H1 (cell line): ENCODE data around the gene PIK3C2G. TPM values are rescaled to one million over a fixed set of nuclear protein-coding genes. Genes with fewer than 3 reads are reported as not detected.

Experiments
- CTCF ChIA-PET: fragments of 300-600 bp; sonication (Branson Sonifier 250); formaldehyde crosslinking; loops from one replicate; lab custom pipeline; 2021; ENCODE audit not compliant: partially characterized antibody; lab: Charles Lee
- POLR2A ChIA-PET: fragments of 300-600 bp; sonication (Branson Sonifier 250); formaldehyde crosslinking; loops from one replicate; lab custom pipeline; 2021; ENCODE audit warnings: inconsistent platforms; ENCODE audit not compliant: partially characterized antibody; lab: Charles Lee
- DNase-seq, 2 experiments: peaks; one replicate each; pipeline versions ENCODE4 v3.0.0 to v3.0.0-alpha.2; 2010 to 2022; ENCODE audit warnings: low spot score in 2 of 2, low read depth in 1 of 2, mixed read lengths in 1 of 2
- FAIRE-seq: peaks from 2 replicates; lab custom pipeline; 2011; peaks lifted over from hg19 to GRCh38; lab: Jason Lieb, UNC
- H2AFZ ChIP-seq: 2 replicates; pipeline ENCODE4 v1.8.1; 2012; ENCODE audit warnings: low read length, inconsistent platforms
- H2AK5ac ChIP-seq: 2 replicates; pipeline ENCODE4 v1.6.1; 2013; ENCODE audit warnings: low read depth, low read length
- H2BK120ac ChIP-seq: replicated peaks from 2 replicates; pipeline ENCODE3; 2013; ENCODE audit warnings: low read depth, low read length, inconsistent platforms
- H2BK12ac ChIP-seq: 2 replicates; pipeline ENCODE4 v1.6.1; 2013; ENCODE audit warnings: low read depth, low read length
- H2BK15ac ChIP-seq: 2 replicates; pipeline ENCODE4 v1.6.1; 2013; ENCODE audit warnings: low read length
- H2BK20ac ChIP-seq: 2 replicates; pipeline ENCODE4 v1.6.1; 2013; ENCODE audit warnings: low read length
- H2BK5ac ChIP-seq: 2 replicates; pipeline ENCODE4 v1.6.1; 2013; ENCODE audit warnings: low read depth, low read length
- H3K14ac ChIP-seq: 2 replicates; pipeline ENCODE4 v1.6.1; 2013; ENCODE audit warnings: inconsistent platforms; ENCODE audit not compliant: insufficient read length
- H3K18ac ChIP-seq: 2 replicates; pipeline ENCODE4 v1.6.1; 2013; ENCODE audit warnings: low read length; ENCODE audit errors: extremely low read depth
- H3K23ac ChIP-seq: 2 replicates; pipeline ENCODE4 v1.6.1; 2013; ENCODE audit warnings: inconsistent platforms; ENCODE audit not compliant: insufficient read length
- H3K23me2 ChIP-seq: 2 replicates; pipeline ENCODE4 v1.6.1; 2013; ENCODE audit warnings: low read depth, low read length
- H3K27ac ChIP-seq: 2 replicates; pipeline ENCODE4 v1.6.1; 2011; ENCODE audit warnings: low read depth, low read length, inconsistent platforms
- H3K27me3 ChIP-seq, 4 experiments: replicated peaks in 1 of 4; 1 replicate in 1 of 4; 2 replicates in 3 of 4; pipeline versions ENCODE4 v1.6.1 to v1.8.1; 2011 to 2013; ENCODE audit warnings: low read length in 3 of 4, mild to moderate bottlenecking in 3 of 4, inconsistent platforms in 2 of 4, mixed read lengths in 2 of 4, moderate library complexity in 1 of 4; ENCODE audit not compliant: control insufficient read depth in 3 of 4, insufficient read depth in 3 of 4; ENCODE audit errors: extremely low read depth in 1 of 4
- H3K36me3 ChIP-seq, 4 experiments: 2 replicates each; pipeline versions ENCODE4 v1.6.1 to v1.8.1; 2011 to 2013; ENCODE audit warnings: mild to moderate bottlenecking in 4 of 4, low read length in 3 of 4, moderate library complexity in 2 of 4, control low read depth in 1 of 4, inconsistent platforms in 1 of 4; ENCODE audit not compliant: insufficient read depth in 4 of 4, control insufficient read depth in 2 of 4
- H3K4ac ChIP-seq: replicated peaks from 2 replicates; pipeline ENCODE3; 2013; ENCODE audit warnings: low read length, low read depth, mixed read lengths, inconsistent platforms; ENCODE audit not compliant: insufficient read length
- H3K4me1 ChIP-seq, 4 experiments: replicated peaks in 1 of 4; 1 replicate in 1 of 4; 2 replicates in 3 of 4; pipeline versions ENCODE4 v1.6.1 to v1.8.1; 2011 to 2013; ENCODE audit warnings: low read length in 3 of 4, inconsistent platforms in 2 of 4, mixed read lengths in 1 of 4; ENCODE audit not compliant: insufficient read depth in 4 of 4, control insufficient read depth in 3 of 4
- H3K4me2 ChIP-seq, 2 experiments: 2 replicates each; pipeline versions ENCODE4 v1.6.1 to v1.8.1; 2011 to 2013; ENCODE audit warnings: low read depth in 2 of 2, low read length in 2 of 2, control low read depth in 1 of 2, inconsistent platforms in 1 of 2, mild to moderate bottlenecking in 1 of 2; ENCODE audit not compliant: insufficient read depth in 1 of 2
- H3K4me3 ChIP-seq, 4 experiments: fragments of 200-600, 300-600 bp in 1 of 4; sonication (generic), shearing (Covaris generic), sonication (Bioruptor Twin) in 1 of 4; 2 replicates each; pipeline versions ENCODE4 v1.5.1 to v1.8.1; 2011 to 2016; ENCODE audit warnings: low read length in 4 of 4, low read depth in 3 of 4, control low read depth in 2 of 4, inconsistent platforms in 2 of 4, mild to moderate bottlenecking in 2 of 4, mixed read lengths in 1 of 4, moderate library complexity in 1 of 4; ENCODE audit not compliant: insufficient read depth in 2 of 4; ENCODE audit errors: extremely low read depth in 1 of 4
- H3K56ac ChIP-seq: replicated peaks from 2 replicates; pipeline ENCODE3; 2013; ENCODE audit warnings: low read depth, mild to moderate bottlenecking, mixed read lengths, low read length, inconsistent platforms; ENCODE audit not compliant: insufficient read length
- H3K79me1 ChIP-seq: 2 replicates; pipeline ENCODE4 v1.6.1; 2013; ENCODE audit warnings: low read depth, low read length, control low read depth
- H3K79me2 ChIP-seq, 2 experiments: 2 replicates each; pipeline versions ENCODE4 v1.6.1 to v1.8.1; 2012 to 2013; ENCODE audit warnings: low read length in 2 of 2, mild to moderate bottlenecking in 2 of 2, inconsistent platforms in 1 of 2; ENCODE audit not compliant: insufficient read depth in 2 of 2, control insufficient read depth in 1 of 2
- H3K9ac ChIP-seq, 4 experiments: replicated peaks in 1 of 4; 1 replicate in 1 of 4; 2 replicates in 3 of 4; pipeline versions ENCODE4 v1.6.1 to v1.8.1; 2011 to 2013; ENCODE audit warnings: low read depth in 3 of 4, low read length in 3 of 4, control low read depth in 2 of 4, mild to moderate bottlenecking in 2 of 4, moderate library complexity in 2 of 4, inconsistent platforms in 1 of 4; ENCODE audit errors: extremely low read depth in 1 of 4
- H3K9me3 ChIP-seq, 2 experiments: 2 replicates each; pipeline versions ENCODE4 v1.6.1 to v1.8.1; 2012 to 2013; ENCODE audit warnings: mild to moderate bottlenecking in 2 of 2, moderate library complexity in 2 of 2, control low read depth in 1 of 2, inconsistent platforms in 1 of 2, low read depth in 1 of 2, low read length in 1 of 2, mixed read lengths in 1 of 2; ENCODE audit not compliant: insufficient read depth in 2 of 2
- H4K20me1 ChIP-seq, 2 experiments: replicated peaks in 1 of 2; 2 replicates each; pipeline versions ENCODE3 to v1.8.1; 2011 to 2013; ENCODE audit warnings: inconsistent platforms in 2 of 2, low read length in 2 of 2, mild to moderate bottlenecking in 1 of 2; ENCODE audit not compliant: insufficient read depth in 2 of 2, control insufficient read depth in 1 of 2
- H4K5ac ChIP-seq: 2 replicates; pipeline ENCODE4 v1.6.1; 2013; ENCODE audit warnings: low read length, low read depth, mixed read lengths, inconsistent platforms; ENCODE audit not compliant: insufficient read length
- H4K8ac ChIP-seq: 2 replicates; pipeline ENCODE4 v1.8.0; 2013; ENCODE audit warnings: mild to moderate bottlenecking, moderate library complexity, low read length, inconsistent platforms; ENCODE audit not compliant: insufficient read depth; ENCODE audit errors: extremely low read depth
- H4K91ac ChIP-seq: replicated peaks from 2 replicates; pipeline ENCODE3; 2013; ENCODE audit warnings: low read length, mixed read lengths, inconsistent platforms; ENCODE audit not compliant: insufficient read length
- BCL11A ChIP-seq, 2 experiments: IDR thresholded peaks; one replicate each; pipeline ENCODE4 v1.6.1; 2011; ENCODE audit warnings: low read depth in 2 of 2, low read length in 2 of 2, mild to moderate bottlenecking in 2 of 2
- BRCA1 ChIP-seq: IDR thresholded peaks from 2 replicates; pipeline ENCODE4 v1.6.1; 2012; ENCODE audit warnings: low read depth, low read length, improper control_type of control experiment
- GABPA ChIP-seq: IDR thresholded peaks from 2 replicates; pipeline ENCODE4 v1.6.1; 2011; ENCODE audit warnings: mild to moderate bottlenecking, low read length, moderate library complexity, borderline replicate concordance; ENCODE audit not compliant: insufficient read depth
- GTF2F1 ChIP-seq: IDR thresholded peaks from 2 replicates; pipeline ENCODE4 v1.6.1; 2012; ENCODE audit warnings: low read depth, low read length, improper control_type of control experiment, borderline replicate concordance
- HDAC2 ChIP-seq, 2 experiments: fragments of 300-600 bp in 1 of 2; sonication (generic) in 1 of 2; IDR thresholded peaks; 2 replicates each; pipeline ENCODE4 v1.6.1; 2011 to 2012; ENCODE audit warnings: low read depth in 2 of 2, low read length in 2 of 2, mild to moderate bottlenecking in 2 of 2, moderate library complexity in 2 of 2, borderline replicate concordance in 1 of 2, inconsistent platforms in 1 of 2
- NANOG ChIP-seq: IDR thresholded peaks from 2 replicates; pipeline ENCODE4 v1.6.1; 2011; ENCODE audit warnings: low read length, low read depth, mild to moderate bottlenecking, inconsistent platforms; ENCODE audit not compliant: insufficient read depth, poor library complexity, severe bottlenecking
- POU5F1 ChIP-seq: IDR thresholded peaks from 2 replicates; pipeline ENCODE4 v1.6.1; 2011; ENCODE audit warnings: low read depth, mild to moderate bottlenecking, low read length, moderate library complexity
- SAP30 ChIP-seq: fragments of 300-600 bp; sonication (generic); IDR thresholded peaks from 2 replicates; pipeline ENCODE4 v1.7.1; 2012; ENCODE audit warnings: low read length, moderate library complexity, mild to moderate bottlenecking, inconsistent platforms; ENCODE audit not compliant: insufficient read depth, insufficient replicate concordance
- SP4 ChIP-seq: IDR thresholded peaks from 2 replicates; pipeline ENCODE4 v1.6.1; 2012; ENCODE audit warnings: low read length, inconsistent platforms
- polyA plus RNA-seq, 7 experiments: library from polyadenylated mRNA; depleted of rRNA in 3 of 7; stranded (reverse) in 5 of 7; unstranded in 2 of 7; fragments of >200 nt in 5 of 7; fragments of 200-250 nt in 2 of 7; gene quantifications; 1 replicate in 5 of 7; 2 replicates in 1 of 7; 4 replicates in 1 of 7; pipeline versions ENCODE4 v1.2.1 to v1.2.3, GENCODE V29; 2011 to 2013; ENCODE audit warnings: missing spikeins in 2 of 7, mixed read lengths in 2 of 7
- total RNA-seq: library from RNA; stranded (reverse); fragmentation: NEBNext Ultra II Directional; extraction: Animal tissue kit (Norgen Biotek cat#: 25700); gene quantifications from 2 replicates; pipeline ENCODE4 v1.2.1, GENCODE V29; 2021

PIK3C2G gene
- total and polyA plus RNA-seq, 2 of the 8 experiments (the other 6 are each of a cell fraction or from before 2014, with no cell fraction given): not detected

DNA sequence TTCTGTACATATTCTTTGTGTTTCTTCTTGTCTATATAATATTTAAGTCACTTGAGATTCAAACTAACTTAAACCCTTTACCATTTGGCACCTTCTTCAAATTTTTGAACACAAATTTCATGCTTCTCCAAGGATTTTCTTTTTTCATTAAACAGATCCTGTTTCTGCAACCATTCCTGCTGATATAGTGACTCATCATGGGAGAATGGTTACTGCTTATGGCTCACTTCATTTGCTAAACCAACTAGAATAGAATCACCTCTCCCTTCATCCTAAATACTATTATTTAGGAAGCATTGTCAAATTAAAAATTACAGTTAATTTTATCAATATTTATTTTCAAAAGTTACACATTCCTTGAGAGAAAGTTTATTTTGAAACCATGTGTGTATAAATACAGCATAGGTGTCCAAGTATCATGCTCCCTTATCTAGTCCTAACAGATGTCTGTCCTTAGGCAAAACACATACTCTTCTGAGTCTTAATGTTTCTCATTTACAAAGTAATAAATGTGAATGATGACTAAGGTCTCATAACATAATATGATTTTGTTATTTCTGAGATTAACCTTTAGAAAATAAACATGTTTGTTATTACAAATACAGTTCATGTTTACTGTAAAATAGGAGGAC, 435.8 kb downstream of the PIK3C2G start:
- Histone ChIP-seq H3K27ac (no peak overlapping the region), H2BK12ac (no peak overlapping the region), H4K5ac (no peak overlapping the region), H3K18ac (no peak overlapping the region), H2AK5ac (no peak overlapping the region), H3K4ac (no peak overlapping the region), H3K9ac (no peak overlapping the region), H3K23me2 (no peaks in the 10 kb centered on the region), H4K91ac (no peak overlapping the region), H2AFZ (no peak overlapping the region), H2BK120ac (no peak overlapping the region), H3K4me2 (no peak overlapping the region), H3K4me1 (no peaks in the 10 kb centered on the region), H4K20me1 (no peaks in the 10 kb centered on the region), H2BK20ac (no peak overlapping the region), H3K4me3 (no peak overlapping the region), H4K8ac (no peak overlapping the region), H3K79me1 (no peaks in the 10 kb centered on the region), H2BK5ac (no peak overlapping the region), H3K14ac (no peak overlapping the region), H3K56ac (no peak overlapping the region), H2BK15ac (no peak overlapping the region), H3K23ac (no peak overlapping the region), H3K79me2 (no peaks in the 10 kb centered on the region), H3K9me3 (no peaks in the 10 kb centered on the region), H3K27me3 (no peaks in the 10 kb centered on the region), H3K36me3 (no peaks in the 10 kb centered on the region)
- TF ChIP-seq NANOG: no peak
- no peak for TF ChIP-seq HDAC2 (IDR thresholded peaks at IDR 0.05; ENCODE audit: borderline replicate concordance in 1 of 2, low read depth in 2 of 2, low read length in 2 of 2)
- TF ChIP-seq SP4: no peak
- TF ChIP-seq GTF2F1: no peak
- no peak for TF ChIP-seq BCL11A (IDR thresholded peaks at IDR 0.05; ENCODE audit: low read depth in 2 of 2, low read length in 2 of 2)
- no peak for TF ChIP-seq GABPA
- no peak for TF ChIP-seq BRCA1
- TF ChIP-seq POU5F1: no peak
- no peak for TF ChIP-seq SAP30
- CTCF ChIA-PET: no interaction called here
- FAIRE-seq (no peak), DNase-seq (no peak)
- POLR2A ChIA-PET: interaction anchor here (0.7 kb wide), 1 partner anchor 311 kb away, joined by 3 read pairs; no protein-coding TSS in a partner anchor
